Tibial nerve (tissue), 4 donors: ENCODE measurements around the gene LRRC75B. TPM values are rescaled to one million over a fixed set of nuclear protein-coding genes. Genes with fewer than 3 reads are reported as not detected.
A peak's percentile ranks its signal among the peaks of the same experiment; 100 is the strongest.
"Not testable (repeated sequence)": the region's sequence is repeated elsewhere in the genome, so short reads cannot be mapped to it uniquely, and the experiment has no call there.

Experiments used
- DNase-seq, 2 donors: peaks; one replicate each; pipeline ENCODE4 v3.0.0-alpha.2; 2019; ENCODE audit warnings: low spot score in 2 of 2
- H3K27ac ChIP-seq, 4 donors: fragments of 200-600 bp; sonication (generic) in 3 of 4; one replicate each; pipeline ENCODE4 v1.5.1; 2017 to 2019; ENCODE audit warnings: mild to moderate bottlenecking in 1 of 4
- H3K27me3 ChIP-seq, 2 donors: fragments of 200-600 bp; sonication (generic) in 1 of 2; one replicate each; pipeline versions ENCODE4 v1.5.1 to v1.6.0; 2017 to 2019
- H3K36me3 ChIP-seq, 3 donors: fragments of 200-600 bp; sonication (generic); one replicate each; pipeline ENCODE4 v1.5.1; 2018 to 2019
- H3K4me1 ChIP-seq, 4 donors: fragments of 200-600 bp; sonication (generic) in 3 of 4; one replicate each; pipeline ENCODE4 v1.5.1; 2017 to 2019
- H3K4me3 ChIP-seq, 4 donors: fragments of 200-600 bp; sonication (generic) in 3 of 4; one replicate each; pipeline ENCODE4 v1.5.1; 2017 to 2019; ENCODE audit warnings: mild to moderate bottlenecking in 1 of 4, moderate library complexity in 1 of 4
- H3K9me3 ChIP-seq, 4 donors: fragments of 200-600 bp; sonication (generic) in 3 of 4; one replicate each; pipeline ENCODE4 v1.5.1; 2017 to 2019
- CTCF ChIP-seq, 5 experiments: fragments of 200-600 bp in 3 of 5; fragments of 450-650 bp in 2 of 5; sonication (generic) in 3 of 5; IDR thresholded peaks; one replicate each; pipeline ENCODE4 v1.5.1; 2016 to 2019; ENCODE audit warnings: antibody characterized with exemption in 5 of 5, mild to moderate bottlenecking in 3 of 5, moderate library complexity in 2 of 5
- whole genome bisulfite sequencing, 2 donors: methylation state at CpG; one replicate each; pipeline ENCODE4 v1.1.5; 2018; 5-methylcytosine and 5-hydroxymethylcytosine counted together
- total RNA-seq, 4 donors: library from RNA; depleted of rRNA; stranded (reverse); fragments of >200 nt; gene quantifications; one replicate each; pipeline ENCODE4 v1.1.0, GENCODE V29; 2016

The LRRC75B gene
- total RNA-seq, 4 donors from 2014 or later, result 33.5 to 55.7 (median 40.2) TPM

DNA sequence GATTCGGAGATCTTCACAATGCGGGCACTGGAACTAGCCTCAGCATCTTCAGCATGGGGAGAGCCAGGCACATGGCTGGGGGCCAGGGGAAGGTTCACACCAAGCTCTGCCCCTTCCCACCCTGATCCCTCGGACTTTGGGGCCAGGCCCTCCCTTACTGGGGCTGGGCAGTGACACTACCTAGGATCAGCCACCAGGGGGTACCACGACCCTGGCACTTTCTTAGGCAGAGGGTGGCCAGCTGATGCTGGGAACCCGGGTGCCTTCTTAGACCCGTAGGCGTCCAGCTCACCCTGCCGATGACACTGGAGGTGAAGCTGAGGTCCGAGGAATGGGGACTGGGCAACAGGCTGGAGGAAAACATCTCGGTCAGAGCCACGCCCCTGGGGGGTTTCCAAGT, 36.2 kb upstream of the LRRC75B start:
- H3K27ac ChIP-seq, H3K36me3 ChIP-seq, DNase-seq, H3K27me3 ChIP-seq, H3K4me3 ChIP-seq, H3K9me3 ChIP-seq: not testable (repeated sequence)
- peaks cover 0 to 31% (median 9%) of the 10 kb centered on the region in 4 donors for H3K4me1 ChIP-seq
- 16 to 47% methylated on average over 5 to 7 of the region's 11 CpGs for WGBS, 2 donors
- peak; percentile 28 to 68 (median 49) for TF ChIP-seq CTCF (IDR thresholded peaks at IDR 0.05)

DNA sequence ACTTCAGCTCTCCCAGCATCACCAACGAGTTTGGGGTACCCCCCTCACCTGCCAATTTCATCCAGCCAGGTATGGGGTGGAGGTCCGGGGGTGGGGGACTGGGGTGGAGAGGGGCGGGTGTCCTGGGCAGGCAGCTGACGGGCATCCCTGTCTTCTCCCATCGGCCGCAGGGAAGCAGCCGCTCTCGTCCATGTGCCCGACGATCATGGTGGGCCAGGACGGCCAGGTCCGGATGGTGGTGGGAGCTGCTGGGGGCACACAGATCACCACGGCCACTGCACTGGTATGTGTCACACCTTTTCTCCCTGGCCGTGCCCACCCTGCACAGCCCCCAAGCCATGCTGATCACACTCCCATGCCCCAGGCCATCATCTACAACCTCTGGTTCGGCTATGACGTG, 35.0 kb upstream of the LRRC75B start:
- not testable (repeated sequence) for H3K36me3 ChIP-seq, H3K27me3 ChIP-seq, H3K9me3 ChIP-seq, H3K27ac ChIP-seq, H3K4me3 ChIP-seq, DNase-seq
- WGBS, 2 donors, result 91 to 95% methylated on average over 4 to 10 of the region's 16 CpGs
- peaks cover 0 to 25% (median 9%) of the 10 kb centered on the region in 4 donors for H3K4me1 ChIP-seq

DNA sequence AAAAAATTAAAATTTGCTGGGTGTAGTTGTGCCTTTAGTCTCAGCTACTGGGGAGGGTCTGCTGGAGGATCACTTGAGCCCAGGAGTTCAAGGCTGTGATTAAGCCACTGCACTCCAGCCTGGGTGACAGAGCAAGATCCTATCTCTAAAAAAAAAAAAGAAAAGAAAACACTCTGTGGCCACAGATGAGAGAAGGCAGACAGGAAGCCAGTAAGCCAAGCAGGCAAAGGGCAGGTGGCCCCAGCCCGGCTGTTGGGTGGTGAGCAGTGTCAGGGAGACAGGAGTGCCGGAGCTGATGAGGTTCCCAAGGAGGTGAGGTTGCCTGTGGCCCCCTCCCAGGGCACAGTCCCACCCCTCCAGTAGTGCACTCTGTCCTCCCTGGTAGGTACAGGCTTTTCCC, 29.7 kb upstream of the LRRC75B start:
- H3K4me1 ChIP-seq, H3K4me3 ChIP-seq, H3K9me3 ChIP-seq, DNase-seq, H3K27ac ChIP-seq, H3K27me3 ChIP-seq, H3K36me3 ChIP-seq: not testable (repeated sequence)
- 52 to 80% methylated on average over 2 of the region's 2 CpGs for WGBS, 2 donors

- not testable (repeated sequence) for H3K27me3 ChIP-seq, H3K4me3 ChIP-seq, H3K9me3 ChIP-seq, H3K36me3 ChIP-seq, DNase-seq, H3K27ac ChIP-seq, H3K4me1 ChIP-seq
- 71 to 90% methylated on average over 2 to 3 of the region's 5 CpGs for WGBS, 2 donors
These were observed 28.4 kb upstream of the LRRC75B start for GRCh38 chr22:24621244-24621643.

GRCh38 chr22:24614794-24615193, 21.9 kb upstream of the LRRC75B start:
- DNase-seq, H3K36me3 ChIP-seq, H3K4me1 ChIP-seq, H3K27me3 ChIP-seq, H3K9me3 ChIP-seq, H3K4me3 ChIP-seq, H3K27ac ChIP-seq: not testable (repeated sequence)
- WGBS, 2 donors, result 76 to 85% methylated on average over 9 to 10 of the region's 15 CpGs

- not testable (repeated sequence) for DNase-seq, H3K27ac ChIP-seq, H3K9me3 ChIP-seq, H3K27me3 ChIP-seq, H3K4me3 ChIP-seq, H3K36me3 ChIP-seq, H3K4me1 ChIP-seq
- WGBS, 2 donors, result 100% methylated on average over 2 of the region's 3 CpGs; no CpG with 5 or more reads in 1 of the 2 donors
These were observed 17.0 kb upstream of the LRRC75B start for GRCh38 chr22:24609888-24610287.

- H3K27ac ChIP-seq, H3K27me3 ChIP-seq, H3K4me1 ChIP-seq, H3K9me3 ChIP-seq, H3K36me3 ChIP-seq, DNase-seq, H3K4me3 ChIP-seq: not testable (repeated sequence)
- 47 to 75% methylated on average over 4 to 6 of the region's 6 CpGs for WGBS, 2 donors
These were observed 15.5 kb upstream of the LRRC75B start for GRCh38 chr22:24608327-24608726.

DNA sequence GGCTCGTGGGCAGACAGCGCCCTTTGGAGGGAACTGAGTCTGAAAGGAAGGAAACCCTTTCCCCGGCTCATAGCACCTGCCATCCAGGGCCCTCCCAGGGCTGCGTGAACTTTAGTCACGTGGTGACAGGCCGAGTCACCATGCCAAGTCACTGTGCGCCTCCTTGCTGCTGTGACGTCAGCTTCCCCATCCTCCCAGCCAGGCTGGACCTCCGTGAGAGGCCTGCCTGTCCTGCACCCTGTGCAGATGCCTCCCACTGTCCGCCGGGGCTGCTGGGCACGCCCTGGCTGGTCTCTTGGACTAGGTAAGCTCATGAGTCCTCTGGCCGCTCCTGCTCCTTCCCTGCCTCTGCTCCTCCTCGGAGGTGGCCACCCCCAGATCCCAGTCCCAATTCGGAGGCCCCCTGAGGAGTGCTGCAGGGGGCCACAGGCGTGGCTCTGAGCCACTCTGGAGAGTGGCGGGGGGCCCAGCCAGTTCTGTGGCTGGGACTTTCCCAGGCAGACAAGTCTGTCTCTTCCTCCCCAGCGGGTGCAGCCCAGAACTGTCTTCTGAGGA, 14.6 kb upstream of the LRRC75B start:
- 66 to 90% methylated on average over 2 to 17 of the region's 18 CpGs for WGBS, 2 donors
- H3K36me3 ChIP-seq, DNase-seq, H3K27ac ChIP-seq, H3K9me3 ChIP-seq, H3K27me3 ChIP-seq: not testable (repeated sequence)
- peaks cover 0 to 11% (median 0%) of the 10 kb centered on the region in 4 donors for H3K4me1 ChIP-seq
- H3K4me3 ChIP-seq, result peak overlapping the region in 1 of 4 donors; percentile 13

DNA sequence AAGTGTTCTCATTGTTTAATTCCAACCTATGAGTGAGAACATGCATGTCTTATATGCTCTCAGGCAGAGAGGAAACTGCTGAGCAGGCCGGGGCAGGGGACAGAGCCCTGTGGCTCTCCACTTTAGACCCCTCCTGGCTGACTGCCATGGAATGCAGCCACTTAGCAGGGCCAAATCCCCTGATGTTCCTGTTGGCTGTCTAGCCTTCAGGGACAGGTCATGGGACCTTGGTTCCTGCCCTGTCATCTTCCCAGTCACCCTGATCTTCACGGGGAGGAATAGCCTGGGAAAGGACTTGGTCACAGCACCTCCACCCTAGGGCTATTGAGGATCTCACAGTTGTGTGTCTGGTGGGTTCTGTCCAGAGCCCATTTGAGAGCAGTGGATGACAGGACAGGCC, 13.5 kb upstream of the LRRC75B start:
- WGBS, 2 donors, result 70 to 74% methylated on average over 2 of the region's 2 CpGs
- H3K36me3 ChIP-seq, H3K27ac ChIP-seq, H3K4me3 ChIP-seq, DNase-seq, H3K27me3 ChIP-seq, H3K9me3 ChIP-seq: not testable (repeated sequence)
- H3K4me1 ChIP-seq, result peaks cover 0 to 18% (median 1%) of the 10 kb centered on the region in 4 donors

GRCh38 chr22:24603770-24604629, 11.1 kb upstream of the LRRC75B start:
- peaks cover 0 to 21% (median 2%) of the 10 kb centered on the region in 4 donors for H3K4me1 ChIP-seq
- not testable (repeated sequence) for H3K27me3 ChIP-seq, H3K36me3 ChIP-seq, DNase-seq, H3K9me3 ChIP-seq
- H3K27ac ChIP-seq, result peak overlapping the region in 1 of 4 donors; percentile 64
- H3K4me3 ChIP-seq, result peak overlapping the region in 1 of 4 donors; percentile 20
- WGBS, 2 donors, result 27 to 30% methylated on average over 15 to 17 of the region's 18 CpGs

DNA sequence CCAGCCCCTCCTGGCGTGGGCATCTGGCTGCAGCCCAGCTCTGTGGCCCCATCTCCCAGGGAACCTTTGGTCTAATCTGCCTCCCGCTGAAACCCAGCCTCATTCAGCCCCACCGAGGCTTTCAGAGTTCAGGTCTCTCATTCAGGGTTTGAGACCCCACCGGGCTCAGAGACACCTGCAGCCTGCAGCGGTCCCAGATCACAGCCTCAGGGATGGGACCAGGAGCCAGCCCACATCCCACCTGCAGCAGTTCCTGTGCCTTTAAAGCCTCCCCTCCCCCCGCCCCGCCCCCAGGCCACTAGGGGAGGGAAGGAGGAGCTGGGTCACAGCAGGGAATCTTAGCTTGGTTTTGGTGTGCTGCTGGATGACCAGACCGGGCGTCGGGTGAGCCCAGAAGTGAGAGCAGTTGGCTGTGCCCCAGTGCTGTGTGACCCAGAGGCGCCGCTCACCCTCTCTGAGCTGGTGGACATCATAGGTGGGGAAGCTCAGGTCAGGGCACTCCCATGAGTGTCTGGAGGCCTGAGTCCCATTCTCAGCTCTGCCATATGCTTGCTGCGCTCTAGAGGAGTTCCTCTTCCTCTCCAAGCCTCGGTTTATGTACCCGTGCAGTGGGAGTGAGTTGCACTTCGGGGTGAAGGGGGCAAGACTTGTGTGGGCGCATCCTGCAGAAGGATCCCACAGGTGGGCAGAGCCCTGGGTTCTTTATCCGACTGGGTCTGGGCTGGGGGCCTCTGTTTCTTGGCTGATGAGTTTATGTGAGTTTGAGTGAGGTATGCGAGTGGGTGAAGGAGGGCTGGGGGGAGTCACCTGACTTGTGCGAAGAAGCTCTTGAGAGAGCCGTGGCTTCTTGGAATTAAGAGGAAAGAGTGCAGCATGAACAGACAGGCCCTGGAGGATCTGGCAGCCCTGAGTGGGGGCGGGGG, 10.2 kb upstream of the LRRC75B start, which contains the start of gene GGT1:
GGT1 (plus strand) TSS at position 347 of the 923 bp plus-strand sequence. CDS start 7,889 bp downstream, outside the sequence.
- not testable (repeated sequence) for H3K9me3 ChIP-seq, DNase-seq, H3K27me3 ChIP-seq, H3K36me3 ChIP-seq
- H3K4me1 ChIP-seq, result peaks cover 0 to 21% (median 2%) of the 10 kb centered on the region in 4 donors
- WGBS, 2 donors, result 52 to 56% methylated on average over 6 to 15 of the region's 22 CpGs
- peak within 1 kb of the TSS in 1 of 4 donors; percentile 64 for H3K27ac ChIP-seq
- peak within 1 kb of the TSS in 1 of 4 donors; percentile 20 for H3K4me3 ChIP-seq
